NB4 (cell line): Measurements from ENCODE around the gene HPSE.

Experiments used
- CTCF ChIP-seq: IDR thresholded peaks from one replicate; pipeline ENCODE4 v1.5.1; 2012; ENCODE audit warnings: low read depth, low read length
- MAX ChIP-seq: IDR thresholded peaks from 2 replicates; pipeline ENCODE4 v1.6.1; 2011; ENCODE audit warnings: low read depth, low read length
- MYC ChIP-seq: IDR thresholded peaks from 2 replicates; pipeline ENCODE4 v1.6.1; 2011; ENCODE audit warnings: low read depth, low read length
- POLR2A ChIP-seq: IDR thresholded peaks from 2 replicates; pipeline ENCODE4 v1.6.1; 2011; ENCODE audit warnings: mild to moderate bottlenecking; ENCODE audit not compliant: insufficient read length; ENCODE audit errors: extremely low read depth

- TF ChIP-seq MAX (no peak), CTCF (no peak), POLR2A (no peak), MYC (no peak)
These were observed 7.8 kb upstream of the HPSE start for GRCh38 chr4:83342476-83342875.
